IMR-90 (cell line): Measurements from ENCODE around the gene SLAMF1. TPM values are rescaled to one million over a fixed set of nuclear protein-coding genes. Genes with fewer than 3 reads are reported as not detected.

Experiments used
- ATAC-seq: fragments of 200-7000 bp; cut with Tn5 transposase; 2 replicates; pipeline ENCODE4 v1.9.1; 2020; ENCODE audit warnings: low read depth, mild to moderate bottlenecking, moderate library complexity
- BruUV-seq: library from RNA; stranded (reverse); fragments of 400-500 nt; replicated peaks from 2 replicates; lab custom pipeline; 2021; lab: Mats Ljungman, UMichigan
- CTCF ChIA-PET: fragments of 300-600 bp; formaldehyde crosslinking; extraction: SDS; loops from one replicate; lab custom pipeline; 2021; ENCODE audit warnings: antibody characterized with exemption; lab: Yijun Ruan, JAX
- POLR2A ChIA-PET: fragments of 300-600 bp; sonication (Branson Sonifier 250); formaldehyde crosslinking; loops from one replicate; lab custom pipeline; 2022; ENCODE audit warnings: antibody characterized with exemption; ENCODE audit not compliant: unreplicated experiment; lab: Charles Lee
- DNase-seq: peaks from one replicate; pipeline ENCODE4 v3.0.0; 2013
- H2AFZ ChIP-seq: replicated peaks from 2 replicates; pipeline ENCODE3; 2013; ENCODE audit warnings: low read length, mild to moderate bottlenecking; ENCODE audit not compliant: poor library complexity
- H2AK5ac ChIP-seq: 2 replicates; pipeline ENCODE4 v1.6.1; 2013; ENCODE audit warnings: low read depth, low read length, inconsistent platforms
- H2AK9ac ChIP-seq: replicated peaks from 2 replicates; pipeline ENCODE3; 2013; ENCODE audit warnings: mild to moderate bottlenecking, low read depth, low read length, moderate library complexity; ENCODE audit not compliant: poor library complexity
- H2BK120ac ChIP-seq: 2 replicates; pipeline ENCODE4 v1.6.1; 2013; ENCODE audit warnings: low read depth, low read length, inconsistent platforms
- H2BK15ac ChIP-seq: 3 replicates; pipeline ENCODE4 v1.6.1; 2013; ENCODE audit warnings: low read depth, low read length, inconsistent platforms
- H2BK20ac ChIP-seq: 2 replicates; pipeline ENCODE4 v1.6.1; 2013; ENCODE audit warnings: low read depth, mild to moderate bottlenecking, inconsistent platforms, low read length, moderate library complexity
- H2BK5ac ChIP-seq: 2 replicates; pipeline ENCODE4 v1.6.1; 2013; ENCODE audit warnings: mild to moderate bottlenecking, low read depth, low read length, inconsistent platforms; ENCODE audit not compliant: poor library complexity, severe bottlenecking
- H3K14ac ChIP-seq: replicated peaks from 2 replicates; pipeline ENCODE4 v1.6.1; 2013; ENCODE audit warnings: low read depth, low read length, inconsistent platforms
- H3K18ac ChIP-seq: 2 replicates; pipeline ENCODE4 v1.6.1; 2013; ENCODE audit warnings: low read depth, low read length, control low read depth
- H3K23ac ChIP-seq: 2 replicates; pipeline ENCODE4 v1.6.1; 2013; ENCODE audit warnings: low read depth, low read length, inconsistent platforms
- H3K27ac ChIP-seq: 2 replicates; pipeline ENCODE4 v1.5.1; 2013; ENCODE audit warnings: mild to moderate bottlenecking, control low read depth, low read length; ENCODE audit not compliant: insufficient read depth
- H3K27me3 ChIP-seq: 2 replicates; pipeline ENCODE4 v1.6.1; 2013; ENCODE audit warnings: low read length; ENCODE audit not compliant: control insufficient read depth, insufficient read depth
- H3K36me3 ChIP-seq: 2 replicates; pipeline ENCODE4 v1.6.1; 2013; ENCODE audit warnings: low read length, mixed read lengths; ENCODE audit not compliant: control insufficient read depth, insufficient read depth
- H3K4ac ChIP-seq: 2 replicates; pipeline ENCODE4 v1.6.1; 2013; ENCODE audit warnings: low read depth, low read length, inconsistent platforms
- H3K4me1 ChIP-seq: 2 replicates; pipeline ENCODE4 v1.6.1; 2013; ENCODE audit warnings: low read length, mixed read lengths; ENCODE audit not compliant: control insufficient read depth, insufficient read depth
- H3K4me2 ChIP-seq: 2 replicates; pipeline ENCODE4 v1.6.1; 2013; ENCODE audit warnings: low read depth, mild to moderate bottlenecking, control low read depth, low read length, moderate library complexity
- H3K4me3 ChIP-seq: 2 replicates; pipeline ENCODE4 v1.5.1; 2013; ENCODE audit warnings: low read depth, mild to moderate bottlenecking, control low read depth, low read length, moderate library complexity; ENCODE audit not compliant: insufficient read depth
- H3K56ac ChIP-seq: 2 replicates; pipeline ENCODE4 v1.6.1; 2013; ENCODE audit warnings: low read length, inconsistent platforms; ENCODE audit not compliant: insufficient read depth; ENCODE audit errors: extremely low read depth
- H3K79me1 ChIP-seq, 2 experiments: 2 replicates each; pipeline ENCODE4 v1.6.1; 2013; ENCODE audit warnings: low read length in 2 of 2, inconsistent platforms in 1 of 2, low read depth in 1 of 2
- H3K9ac ChIP-seq: 2 replicates; pipeline ENCODE4 v1.6.1; 2013; ENCODE audit warnings: low read depth, low read length, control low read depth
- H3K9me1 ChIP-seq: 2 replicates; pipeline ENCODE4 v1.6.1; 2013; ENCODE audit warnings: low read length, inconsistent platforms; ENCODE audit not compliant: insufficient read depth
- H3K9me3 ChIP-seq: 2 replicates; pipeline ENCODE4 v1.6.1; 2013; ENCODE audit warnings: low read length; ENCODE audit not compliant: control insufficient read depth, insufficient read depth
- H4K20me1 ChIP-seq: 2 replicates; pipeline ENCODE4 v1.6.1; 2013; ENCODE audit warnings: low read length, inconsistent platforms; ENCODE audit not compliant: insufficient read depth
- H4K5ac ChIP-seq: 2 replicates; pipeline ENCODE4 v1.6.1; 2013; ENCODE audit warnings: mild to moderate bottlenecking, low read depth, low read length, control low read depth
- H4K8ac ChIP-seq, 2 experiments: 2 replicates each; pipeline ENCODE4 v1.6.1; 2013; ENCODE audit warnings: low read depth in 2 of 2, low read length in 2 of 2, control low read depth in 1 of 2, inconsistent platforms in 1 of 2
- H4K91ac ChIP-seq: 2 replicates; pipeline ENCODE4 v1.6.1; 2013; ENCODE audit warnings: low read depth, low read length, inconsistent platforms; ENCODE audit not compliant: insufficient read depth
- CEBPB ChIP-seq: IDR thresholded peaks from 2 replicates; pipeline ENCODE4 v1.6.1; 2012; ENCODE audit warnings: low read depth, low read length, improper control_type of control experiment
- MAFK ChIP-seq: IDR thresholded peaks from 2 replicates; pipeline ENCODE4 v1.6.1; 2012; ENCODE audit warnings: low read depth, low read length, improper control_type of control experiment
- WGBS, 2 experiments: methylation state at CpG; one replicate each; pipeline versions ENCODE4 v1.1.5 to v1.1.7; 2013; ENCODE audit warnings: missing lambda C conversion rate in 2 of 2; ENCODE audit not compliant: insufficient read length in 1 of 2; ENCODE audit errors: extremely low coverage in 2 of 2; 5-methylcytosine and 5-hydroxymethylcytosine counted together
- dilution Hi-C: fragments of 300-500 bp; cut with HindIII; formaldehyde crosslinking; loops from one replicate; pipeline ENCODE4 v1.14.3; 2018; ENCODE audit warnings: low sequenced_read_pairs; ENCODE audit not compliant: unreplicated experiment
- in situ Hi-C: fragments of 300-500 bp; cut with MboI; formaldehyde crosslinking; loops from 3 replicates; pipeline ENCODE4 v1.14.3; 2019; ENCODE audit warnings: low sequenced_read_pairs, inconsistent platforms, mixed read lengths
- intact Hi-C: fragments of 100-400 bp; cut with micrococcal nuclease; formaldehyde crosslinking; loops from 2 replicates; pipeline ENCODE4 v1.10.0; 2022
- polyA plus RNA-seq, 3 experiments: library from polyadenylated mRNA; depleted of rRNA; stranded (reverse); fragments of >200 nt; gene quantifications; 2 replicates each; pipeline ENCODE4 v1.2.3, GENCODE V29; 2012; ENCODE audit warnings: low replicate concordance in 1 of 3
- total RNA-seq: library from RNA; depleted of rRNA; stranded (reverse); fragments of >200 nt; gene quantifications from 2 replicates; pipeline ENCODE4 v1.2.3, GENCODE V29; 2012

SLAMF1 gene
- total and polyA plus RNA-seq, 2 of the 4 experiments (the other 2 are of a cell fraction): not detected

- intact Hi-C loops: no loop called here
Observed at GRCh38 chr1:160629286-160630210, 17.3 kb downstream of the SLAMF1 start.

More at GRCh38 chr1:160629286-160630210, 17.3 kb downstream of the SLAMF1 start:
- H4K91ac ChIP-seq: no peak overlapping the region
- ChIA-PET CTCF (no interaction called here), POLR2A (no interaction called here)
- no peaks in the 10 kb centered on the region for H3K9me3 ChIP-seq
- H4K8ac ChIP-seq: no peak overlapping the region
- no peak overlapping the region for H3K23ac ChIP-seq
- no peak for ATAC-seq
- H3K27ac ChIP-seq: no peak overlapping the region
- BruUV-seq: no TSS peak
- no peak overlapping the region for H2AFZ ChIP-seq
- no peaks in the 10 kb centered on the region for H3K27me3 ChIP-seq
- H2BK15ac ChIP-seq: no peak overlapping the region
- H4K20me1 ChIP-seq: no peaks in the 10 kb centered on the region
- H2BK5ac ChIP-seq: no peak overlapping the region
- no peaks in the 10 kb centered on the region for H3K9me1 ChIP-seq
- H3K4me1 ChIP-seq: no peaks in the 10 kb centered on the region
- H4K5ac ChIP-seq: no peak overlapping the region
- no peak overlapping the region for H3K56ac ChIP-seq
- no peaks in the 10 kb centered on the region for H3K79me1 ChIP-seq
- no peak overlapping the region for H3K18ac ChIP-seq
- no peaks in the 10 kb centered on the region for H3K36me3 ChIP-seq
- no peak overlapping the region for H2AK5ac ChIP-seq
- no peak overlapping the region for H3K14ac ChIP-seq
- H3K9ac ChIP-seq: no peak overlapping the region
- H3K4ac ChIP-seq: no peak overlapping the region
- H2BK120ac ChIP-seq: no peak overlapping the region
- TF ChIP-seq CEBPB (no peak), MAFK (peak; percentile 31; the same call in 1 of the 2 replicates)
- no peak overlapping the region for H2AK9ac ChIP-seq
- dilution Hi-C loops (no loop called here), in situ Hi-C loops (no loop called here)
- H3K4me2 ChIP-seq: no peak overlapping the region
- H3K4me3 ChIP-seq: no peak overlapping the region
- DNase-seq: no peak
- H2BK20ac ChIP-seq: no peak overlapping the region
- WGBS, 2 experiments: 29% methylated on average over 4 of the region's 19 CpGs; no CpG with 5 or more reads in 1 of the 2 experiments
